HG03060 (cell line): ENCODE results near the gene PRDX6.
"Not testable (repeated sequence)": the region's sequence is repeated elsewhere in the genome, so short reads cannot be mapped to it uniquely, and the experiment has no call there.

Source experiments
- ATAC-seq: cut with Tn5 transposase; IDR thresholded peaks from one replicate; pipeline ENCODE4 v1.9.1; 2021; ENCODE audit warnings: low read depth, moderate number of reproducible peaks; ENCODE audit not compliant: unreplicated experiment

PRDX6 gene

GRCh38 chr1:173495609-173496267, 18.6 kb downstream of the PRDX6 start:
- ATAC-seq, result no peak

- no peak for ATAC-seq
Measured at GRCh38 chr1:173496757-173497320, 19.7 kb downstream of the PRDX6 start.

DNA sequence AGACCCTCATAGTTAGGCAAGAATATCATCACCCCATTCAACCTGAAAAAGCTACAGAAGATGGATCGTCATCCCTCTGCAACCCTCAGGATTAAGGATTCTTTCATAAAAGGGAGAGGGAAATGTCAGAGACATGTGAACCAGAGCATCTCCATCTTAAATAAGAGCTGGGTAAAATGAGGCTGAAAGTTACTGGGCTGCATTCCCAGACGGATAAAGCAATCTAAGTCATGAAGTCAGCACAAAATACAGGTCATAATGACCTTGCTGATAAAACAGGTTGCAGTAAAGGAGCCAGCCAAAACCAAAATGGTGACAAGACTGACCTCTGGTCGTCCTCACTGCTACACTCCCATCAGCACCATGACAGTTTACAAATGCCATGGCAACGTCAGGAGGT, 22.6 kb downstream of the PRDX6 start:
- ATAC-seq, result no peak

- ATAC-seq, result no peak
Measured at GRCh38 chr1:173502104-173502503, 25.0 kb downstream of the PRDX6 start.

DNA sequence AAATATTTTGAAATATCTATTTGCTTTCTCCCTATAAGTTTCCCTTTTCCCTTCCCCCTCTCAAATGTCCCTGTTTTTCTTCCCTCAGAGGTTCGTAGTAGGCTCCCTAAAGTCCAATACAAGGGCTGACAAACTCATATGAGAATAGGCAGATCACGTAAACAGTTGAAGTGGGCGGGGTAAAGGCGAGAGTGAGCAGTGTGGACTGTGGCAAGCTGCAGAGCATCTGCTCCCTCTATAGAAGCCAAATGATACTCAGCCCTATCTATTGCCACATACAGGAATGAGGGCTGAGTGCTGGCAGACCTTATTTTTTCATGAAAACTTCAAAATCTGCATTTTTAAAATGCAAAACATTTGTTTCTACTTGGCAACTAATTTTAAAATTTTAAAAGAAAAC, 26.3 kb downstream of the PRDX6 start:
- no peak for ATAC-seq

DNA sequence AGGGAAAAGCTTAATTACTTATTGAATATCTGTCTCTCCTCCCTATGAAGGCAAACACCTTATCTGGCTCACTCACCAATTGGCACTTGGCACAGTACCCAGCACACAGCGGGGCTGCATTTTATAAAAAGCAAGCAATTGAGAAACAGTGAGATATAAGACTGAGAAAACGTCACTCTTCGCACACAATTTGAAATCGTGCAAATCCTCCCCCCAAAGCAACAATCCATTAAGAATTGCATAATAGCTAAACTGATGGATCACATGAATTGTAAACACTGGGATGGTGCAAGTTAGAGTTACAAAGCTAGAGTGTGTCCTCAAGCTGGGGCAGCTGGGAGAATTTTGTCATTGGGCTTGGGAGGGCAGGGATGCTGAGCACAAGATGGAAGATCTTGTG, 27.1 kb downstream of the PRDX6 start:
- ATAC-seq, result no peak

DNA sequence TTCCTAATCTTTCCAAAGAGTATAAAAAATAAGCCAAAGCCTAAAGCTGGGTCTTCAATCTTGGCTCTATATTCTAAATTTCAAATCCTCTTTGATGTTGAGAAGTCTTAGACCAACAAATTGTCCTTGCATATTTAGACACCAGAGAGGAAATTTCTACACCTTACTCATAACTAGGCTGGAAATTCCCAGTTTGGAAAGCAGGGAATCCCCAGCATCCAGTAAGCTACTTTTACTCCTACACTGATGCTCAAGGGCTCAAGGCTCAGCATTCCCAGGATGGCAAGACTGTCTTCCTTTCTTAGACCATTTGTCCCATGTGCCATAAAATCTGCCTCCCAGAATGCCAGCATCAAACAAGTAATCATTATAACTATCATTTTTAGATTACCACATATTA, 28.3 kb downstream of the PRDX6 start:
- no peak for ATAC-seq

GRCh38 chr1:173506437-173506836, 29.3 kb downstream of the PRDX6 start:
- ATAC-seq, result no peak

DNA sequence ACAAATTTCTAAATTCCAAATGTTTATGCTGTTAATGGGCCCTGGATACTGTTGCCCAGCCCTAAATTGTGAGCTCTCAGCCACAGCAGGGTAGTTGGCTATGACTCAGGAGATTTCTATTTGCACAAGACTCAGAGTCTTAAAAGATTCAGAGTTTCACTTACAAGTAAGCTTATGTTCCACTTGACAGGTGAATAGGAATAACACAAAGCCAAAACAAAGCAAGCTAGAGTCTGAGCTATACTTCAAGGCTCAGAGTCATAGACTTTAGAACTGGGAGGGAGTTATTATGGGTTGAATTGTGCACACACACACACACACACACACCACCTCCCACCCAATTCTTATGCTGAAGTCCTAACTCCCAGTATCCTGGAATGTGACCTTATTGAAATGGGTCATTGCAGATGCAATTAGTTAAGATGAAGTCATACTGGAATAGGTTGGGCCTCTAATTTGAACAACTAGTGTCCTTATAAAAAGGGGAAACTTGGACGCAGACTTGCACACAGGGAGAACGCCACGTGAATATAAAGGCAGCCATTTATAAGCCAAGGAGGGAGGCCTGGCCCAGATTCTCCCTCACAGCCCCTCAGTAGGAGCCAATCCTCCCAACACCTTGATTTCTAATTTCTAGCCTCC, 30.2 kb downstream of the PRDX6 start:
- no peak for ATAC-seq

GRCh38 chr1:173507847-173508209, 30.7 kb downstream of the PRDX6 start:
- ATAC-seq, result no peak

DNA sequence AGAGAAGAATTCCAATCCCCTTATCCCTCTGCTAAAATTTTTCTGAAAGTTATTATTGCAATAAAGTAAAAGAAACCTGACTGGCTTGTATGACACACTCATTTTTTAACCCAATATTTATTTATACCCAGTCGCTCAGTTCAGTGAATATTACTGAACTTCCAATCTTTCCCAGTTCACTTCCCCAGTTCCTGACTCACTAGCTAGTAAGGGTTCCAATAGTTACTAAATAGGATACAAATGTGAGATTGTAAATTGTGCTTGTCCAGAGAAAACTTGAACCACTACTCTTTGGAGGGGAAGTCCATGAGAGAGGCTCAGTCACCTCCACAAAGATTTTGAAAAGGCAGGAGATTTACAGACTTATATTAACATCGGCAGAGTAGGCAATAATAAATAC, 31.4 kb downstream of the PRDX6 start:
- no peak for ATAC-seq

GRCh38 chr1:173509797-173510196, 32.7 kb downstream of the PRDX6 start:
- no peak for ATAC-seq

GRCh38 chr1:173514503-173514902, 37.4 kb downstream of the PRDX6 start:
- not testable (repeated sequence) for ATAC-seq

GRCh38 chr1:173520799-173521198, 43.7 kb downstream of the PRDX6 start:
- no peak for ATAC-seq

DNA sequence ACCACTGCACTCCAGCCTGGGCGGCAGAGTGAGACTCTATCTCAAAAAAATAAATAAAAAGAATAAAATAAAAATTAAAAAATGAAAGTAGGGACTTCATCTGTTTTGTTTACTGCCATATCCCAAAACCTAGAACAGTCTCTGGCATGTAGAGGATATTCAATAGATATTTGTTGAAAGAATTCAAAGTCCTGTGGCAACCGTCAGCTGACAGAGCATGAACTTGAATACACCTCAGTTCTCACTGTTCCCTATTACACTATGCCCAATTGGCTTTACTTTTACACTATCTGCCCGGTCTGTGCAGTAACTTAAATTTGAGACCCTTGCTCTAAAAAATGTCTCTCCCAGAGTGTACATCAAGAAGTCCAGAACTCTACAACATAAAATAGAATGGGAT, 46.2 kb downstream of the PRDX6 start:
- ATAC-seq, result no peak

DNA sequence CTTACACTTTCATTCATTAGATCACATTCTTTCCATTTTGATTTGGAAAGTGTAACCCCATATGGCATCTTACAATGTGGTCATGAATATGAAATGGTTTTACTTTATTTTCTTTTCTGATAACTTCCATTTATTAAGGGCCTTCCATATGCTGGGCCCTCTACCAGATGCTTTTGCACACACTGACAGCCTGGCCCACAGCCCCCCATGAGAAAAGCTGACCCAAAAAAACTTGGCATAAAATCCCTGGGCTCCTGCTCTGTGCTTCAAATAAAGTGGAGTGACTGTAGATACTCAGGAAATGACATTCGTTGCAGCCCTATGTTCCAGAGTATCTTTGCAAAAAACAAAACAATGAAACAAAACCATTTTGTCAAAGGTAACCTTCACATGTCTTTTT, 48.8 kb downstream of the PRDX6 start:
- no peak for ATAC-seq

DNA sequence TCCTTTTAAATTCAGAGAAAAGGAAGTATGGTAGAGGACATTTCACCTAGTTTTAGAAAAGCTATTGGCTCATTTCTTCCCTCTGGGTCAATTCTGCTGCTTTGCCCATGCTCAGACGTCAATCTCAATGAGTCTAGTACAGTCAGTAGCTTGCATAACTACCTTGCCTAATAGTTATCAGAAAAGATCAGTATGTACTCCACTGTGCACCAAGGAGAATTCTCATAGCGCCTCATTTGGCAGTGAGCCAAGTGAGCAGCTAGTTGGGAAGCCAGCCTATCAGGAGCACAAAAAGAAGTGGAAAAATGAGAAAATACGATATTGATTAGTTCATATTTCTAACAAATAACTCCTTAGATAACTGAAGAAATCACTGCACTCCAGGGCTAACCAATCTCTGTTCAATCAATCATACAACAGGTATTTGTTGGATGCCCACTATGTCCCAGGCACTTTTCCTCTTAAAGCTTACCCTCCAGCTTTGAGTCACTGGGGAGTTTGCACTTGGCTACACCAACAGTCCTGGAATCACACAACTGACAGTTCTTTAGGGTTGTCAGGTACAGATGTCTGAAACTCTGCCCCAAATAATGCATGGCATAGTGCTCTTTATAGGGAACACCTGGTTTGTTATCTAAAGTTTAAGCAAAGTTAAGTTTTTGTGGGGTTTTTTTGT, 50.2 kb downstream of the PRDX6 start:
- no peak for ATAC-seq

DNA sequence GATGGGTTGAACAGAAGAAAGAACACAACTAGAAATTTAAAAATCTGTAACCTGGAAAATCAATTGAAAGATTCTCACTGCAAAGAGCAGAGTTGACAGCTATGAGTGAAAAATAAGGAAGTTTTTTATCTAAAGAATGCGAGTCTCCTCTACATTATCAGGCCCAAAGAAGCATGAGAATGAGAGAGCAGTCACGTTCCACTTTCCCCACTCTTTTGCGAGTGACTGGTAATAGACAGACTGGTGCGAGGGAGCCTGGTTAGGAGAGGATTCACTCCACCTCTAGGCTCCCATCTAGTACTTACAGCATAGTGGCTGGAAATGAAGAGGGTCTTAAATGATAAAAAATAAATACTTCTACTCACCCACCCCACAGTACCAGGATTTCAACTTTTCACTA, 52.0 kb downstream of the PRDX6 start:
- ATAC-seq, result no peak

DNA sequence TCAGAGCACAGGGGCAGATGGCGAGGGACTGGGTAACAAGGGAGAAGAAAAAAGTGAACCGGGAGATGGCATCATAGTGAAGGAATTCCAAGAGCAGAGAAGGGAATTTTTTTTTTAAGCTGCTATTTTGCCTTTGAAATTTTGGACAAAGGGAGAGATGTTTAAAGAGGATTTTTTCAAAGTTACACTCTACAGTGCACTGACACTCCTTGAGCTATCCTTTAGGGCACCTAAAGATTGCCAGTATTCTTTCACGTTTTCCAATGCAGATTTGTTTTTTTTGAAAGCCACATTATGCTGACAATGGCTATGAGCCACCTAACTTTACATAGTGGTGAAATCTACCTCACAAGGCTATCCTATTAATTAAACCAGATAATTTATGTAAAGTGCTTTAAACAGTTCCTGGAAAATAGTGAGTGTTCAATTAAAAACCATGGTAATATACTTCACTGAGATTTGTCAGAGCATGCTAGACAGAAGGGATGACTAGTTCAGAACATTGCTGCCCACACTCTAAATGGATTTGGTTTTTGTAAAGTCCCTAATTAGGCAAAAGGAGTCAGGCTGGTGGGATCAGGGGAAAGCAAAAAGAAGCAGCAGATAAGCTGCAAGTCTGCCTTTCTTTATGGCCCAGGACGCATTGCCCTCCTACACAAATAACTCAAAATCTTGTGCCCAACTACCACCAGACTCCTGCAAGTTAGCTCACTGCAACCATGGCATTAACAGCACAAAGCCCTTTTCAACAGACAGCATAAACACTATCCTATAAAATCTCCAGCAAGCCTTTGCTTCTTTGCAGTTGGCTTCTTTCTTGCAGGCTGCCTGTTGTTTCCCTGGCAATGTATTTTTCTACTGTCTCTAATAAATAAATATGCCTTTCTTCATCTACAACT, 53.9 kb downstream of the PRDX6 start:
- no peak for ATAC-seq

GRCh38 chr1:173532237-173532636, 55.1 kb downstream of the PRDX6 start:
- no peak for ATAC-seq

- ATAC-seq, result no peak
Measured at GRCh38 chr1:173536223-173536622, 59.1 kb downstream of the PRDX6 start.
